Dermis microvascular lymphatic vessel endothelial cell (primary cell): ENCODE results near the gene NAT10. TPM values are rescaled to one million over a fixed set of nuclear protein-coding genes. Genes with fewer than 3 reads are reported as not detected.
A peak's percentile ranks its signal among the peaks of the same experiment; 100 is the strongest.

Experiments used
- DNase-seq, 2 donors: peaks; one replicate each; pipeline versions ENCODE4 v3.0.0 to v3.0.0-alpha.2; 2010; ENCODE audit warnings: low read depth in 2 of 2
- total RNA-seq: library from RNA; depleted of rRNA; stranded (reverse); fragments of >200 nt; gene quantifications from 2 replicates; pipeline ENCODE4 v1.2.1, GENCODE V29; 2014

Gene NAT10
- total RNA-seq, 1 donor from 2014 or later = 13.7 TPM

DNA sequence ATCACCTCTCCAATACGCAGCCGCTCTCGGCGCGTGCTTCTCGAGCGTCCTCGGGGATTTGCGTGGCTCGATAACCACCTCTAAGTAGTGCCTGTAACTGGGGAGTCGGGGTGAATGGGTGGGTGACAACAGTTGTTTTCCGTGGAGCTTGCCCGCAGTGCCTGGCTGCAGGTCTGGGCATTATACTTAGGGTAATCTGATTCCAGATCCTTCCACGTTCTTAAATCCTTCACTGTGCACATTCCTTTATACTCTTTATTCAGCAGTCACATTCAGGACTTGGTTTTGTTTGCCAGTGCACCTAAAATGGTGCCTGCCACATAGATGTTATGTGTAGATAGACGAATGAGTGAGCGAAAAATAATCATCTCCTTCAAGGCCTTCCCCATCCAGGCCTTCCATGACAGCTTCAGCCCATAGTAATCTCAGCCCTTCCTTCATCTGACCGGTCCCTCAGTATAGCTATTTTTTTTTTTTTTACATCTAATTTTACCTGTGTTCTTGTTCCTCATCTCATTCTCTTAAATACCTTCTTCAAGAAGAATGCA is 602 bp downstream of the NAT10 start:
- peak in 1 of 2 donors; percentile 14 for DNase-seq

- DNase-seq = no peak
Observed at GRCh38 chr11:34111722-34112270, 6.4 kb downstream of the NAT10 start.

GRCh38 chr11:34114014-34114413 is 8.6 kb downstream of the NAT10 start:
- no peak for DNase-seq

- no peak for DNase-seq
Observed at GRCh38 chr11:34114471-34114870, 9.0 kb downstream of the NAT10 start.

DNA sequence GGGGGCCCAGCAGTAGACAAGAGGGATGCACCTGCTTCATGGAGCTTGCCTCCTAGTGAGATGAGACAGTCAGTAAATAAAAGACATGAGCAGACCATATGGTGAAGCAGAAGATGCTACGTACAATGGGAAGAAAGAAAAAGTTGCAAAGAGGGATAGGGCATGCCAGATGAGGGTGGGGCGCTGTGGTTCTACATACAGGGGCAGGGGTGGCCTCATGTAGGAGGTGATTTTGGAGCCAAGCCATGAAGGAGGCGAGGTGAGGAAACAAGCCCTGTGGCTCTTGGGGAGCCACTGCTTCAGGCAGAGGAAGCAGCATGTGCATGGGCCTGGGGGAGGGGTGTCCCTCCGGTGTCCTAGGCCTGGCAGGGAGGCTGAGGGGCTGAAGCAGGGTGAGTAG is 15.2 kb downstream of the NAT10 start:
- no peak for DNase-seq

GRCh38 chr11:34124885-34125668 is 19.6 kb downstream of the NAT10 start:
- DNase-seq = no peak

DNA sequence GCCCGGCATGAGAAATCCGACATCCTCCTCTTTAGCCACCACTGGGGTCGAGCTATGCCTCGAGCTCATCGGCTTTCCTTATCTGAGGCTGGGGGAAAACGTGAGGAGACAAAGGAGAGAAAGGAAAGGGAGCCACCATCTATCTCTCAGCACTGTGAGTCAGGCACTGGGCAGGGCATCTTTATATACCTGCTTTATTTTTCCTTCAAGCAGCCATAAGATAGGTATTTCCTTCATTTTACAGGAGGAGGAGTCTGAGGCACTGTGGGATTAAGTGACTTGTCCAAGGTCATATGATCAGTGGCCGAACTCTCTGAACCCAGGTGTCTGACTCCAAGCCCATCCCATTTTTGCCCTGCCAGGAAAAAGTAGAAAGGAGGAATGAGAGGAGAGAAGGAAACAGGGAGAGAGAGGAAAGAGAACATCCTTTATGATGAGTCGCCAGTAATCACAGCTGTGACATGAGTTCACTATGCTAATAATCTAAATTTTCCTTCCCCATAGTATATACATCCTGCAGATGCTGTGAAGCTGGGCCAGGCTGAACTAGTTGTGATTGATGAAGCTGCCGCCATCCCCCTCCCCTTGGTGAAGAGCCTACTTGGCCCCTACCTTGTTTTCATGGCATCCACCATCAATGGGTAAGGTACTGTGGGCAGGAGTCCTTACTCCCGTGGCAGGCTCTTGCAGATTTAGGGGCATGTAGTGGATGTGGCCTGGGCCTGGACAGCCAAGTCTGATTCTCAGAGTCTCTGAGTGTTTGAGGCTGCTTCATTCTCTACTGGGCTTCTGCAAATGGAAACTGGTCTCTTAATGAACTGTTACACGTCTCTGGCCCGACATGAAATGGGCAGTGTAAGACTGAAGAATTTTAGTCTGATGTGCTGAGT is 21.8 kb downstream of the NAT10 start:
- no peak for DNase-seq

DNA sequence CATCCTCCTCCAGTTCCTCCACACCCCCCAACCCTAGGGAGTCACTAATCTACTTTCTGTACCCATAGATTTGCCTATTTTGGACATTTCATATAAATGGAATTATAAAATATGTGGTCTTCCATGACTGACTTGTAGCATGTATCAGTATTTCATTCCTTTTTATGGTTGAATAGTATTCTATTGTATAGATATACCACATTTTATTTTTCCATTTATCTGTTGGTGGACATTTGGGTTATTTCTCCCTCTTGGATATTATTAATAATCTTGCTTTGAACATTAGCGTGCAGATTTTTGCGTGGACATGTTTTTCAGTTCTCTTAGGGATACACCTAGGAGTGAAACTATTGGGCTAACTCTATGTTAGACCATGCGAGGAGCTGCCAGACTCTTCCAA is 23.4 kb downstream of the NAT10 start:
- no peak for DNase-seq

DNA sequence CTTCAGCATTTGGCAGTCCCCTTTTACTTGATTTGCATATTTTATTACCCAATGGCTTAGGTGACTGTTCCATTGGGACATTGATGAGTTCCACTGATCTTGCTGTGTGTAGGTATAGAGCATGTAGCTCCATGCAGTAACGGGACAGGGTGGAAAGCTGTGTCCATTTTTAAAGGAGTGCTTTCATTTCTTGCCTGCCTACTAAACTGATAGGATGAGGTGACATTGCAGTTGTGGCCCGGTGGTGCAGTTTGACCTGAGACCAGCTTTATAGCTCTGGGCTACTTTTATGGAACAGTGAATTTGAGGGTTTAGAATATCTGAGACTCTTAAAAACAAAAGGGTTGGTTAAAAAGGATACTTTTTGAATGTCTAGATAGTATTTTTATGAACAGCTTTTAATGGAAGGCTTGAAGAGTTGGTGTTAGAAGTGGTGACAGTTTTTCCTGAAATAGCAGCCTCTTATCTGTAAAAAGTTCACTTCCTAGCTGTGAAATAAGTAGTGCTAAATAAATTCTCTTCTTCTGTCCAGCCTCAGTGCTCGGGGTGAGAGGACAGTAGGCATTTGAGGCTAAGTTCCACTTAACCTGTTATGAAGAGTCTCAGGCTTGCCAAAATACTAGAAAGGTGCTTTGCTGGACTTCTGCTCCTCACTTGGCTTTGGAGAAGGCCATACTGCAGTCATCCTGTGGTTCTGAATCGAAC is 27.0 kb downstream of the NAT10 start:
- DNase-seq = no peak

GRCh38 chr11:34134765-34135164 is 29.3 kb downstream of the NAT10 start:
- DNase-seq = no peak

GRCh38 chr11:34135439-34135838 is 30.0 kb downstream of the NAT10 start:
- DNase-seq = no peak

DNA sequence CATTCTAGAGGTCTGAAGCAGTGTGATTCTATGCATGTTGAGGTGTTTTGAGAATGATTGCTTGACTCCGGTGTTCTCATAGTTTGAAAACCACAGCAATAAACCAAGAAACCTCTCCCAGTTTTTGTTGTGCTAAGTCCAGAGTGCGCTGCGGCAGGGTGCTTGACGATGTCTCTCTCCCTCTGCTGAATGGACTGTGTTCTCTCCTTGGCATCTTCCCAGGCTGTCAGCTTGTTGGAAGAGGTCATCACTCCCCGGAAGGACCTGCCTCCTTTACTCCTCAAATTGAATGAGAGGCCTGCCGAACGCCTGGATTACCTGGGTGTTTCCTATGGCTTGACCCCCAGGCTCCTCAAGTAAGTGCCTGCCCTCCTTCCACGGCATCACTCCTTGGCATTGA is 31.0 kb downstream of the NAT10 start:
- DNase-seq = no peak

DNA sequence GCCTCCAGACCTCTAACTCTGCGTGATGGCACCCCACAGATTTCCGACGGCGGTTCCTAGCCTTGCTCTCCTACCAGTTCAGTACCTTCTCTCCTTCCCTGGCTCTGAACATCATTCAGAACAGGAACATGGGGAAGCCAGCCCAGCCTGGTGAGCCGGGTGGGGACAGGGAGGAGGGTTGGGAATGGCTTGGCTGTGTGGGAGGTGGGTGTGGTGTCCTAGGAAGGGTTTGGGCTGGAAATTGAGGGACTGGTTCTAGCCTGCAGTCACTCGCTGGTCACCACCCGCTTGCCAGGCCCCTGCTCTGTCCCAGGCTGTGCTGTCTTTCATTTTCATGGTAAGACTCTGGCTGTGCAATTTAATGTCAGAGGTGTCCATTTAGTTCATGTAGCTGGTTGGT is 33.9 kb downstream of the NAT10 start:
- DNase-seq = no peak

DNA sequence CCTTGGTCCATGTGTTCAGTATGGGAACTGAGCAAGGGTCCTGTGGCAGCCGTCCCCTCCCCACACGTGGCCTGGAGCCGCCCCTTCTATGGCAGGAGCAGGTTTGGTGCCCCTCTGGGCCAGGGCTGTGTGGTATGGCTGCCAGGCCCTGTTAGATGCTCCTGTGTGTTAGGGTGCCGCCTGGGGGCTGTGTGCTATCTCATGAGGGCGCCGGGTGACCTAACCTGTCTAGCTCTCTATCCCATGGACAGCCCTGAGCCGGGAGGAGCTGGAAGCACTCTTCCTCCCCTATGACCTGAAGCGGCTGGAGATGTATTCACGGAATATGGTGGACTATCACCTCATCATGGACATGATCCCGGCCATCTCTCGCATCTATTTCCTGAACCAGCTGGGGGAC is 34.7 kb downstream of the NAT10 start:
- no peak for DNase-seq

- no peak for DNase-seq
Observed at GRCh38 chr11:34143048-34143447, 37.6 kb downstream of the NAT10 start.

DNA sequence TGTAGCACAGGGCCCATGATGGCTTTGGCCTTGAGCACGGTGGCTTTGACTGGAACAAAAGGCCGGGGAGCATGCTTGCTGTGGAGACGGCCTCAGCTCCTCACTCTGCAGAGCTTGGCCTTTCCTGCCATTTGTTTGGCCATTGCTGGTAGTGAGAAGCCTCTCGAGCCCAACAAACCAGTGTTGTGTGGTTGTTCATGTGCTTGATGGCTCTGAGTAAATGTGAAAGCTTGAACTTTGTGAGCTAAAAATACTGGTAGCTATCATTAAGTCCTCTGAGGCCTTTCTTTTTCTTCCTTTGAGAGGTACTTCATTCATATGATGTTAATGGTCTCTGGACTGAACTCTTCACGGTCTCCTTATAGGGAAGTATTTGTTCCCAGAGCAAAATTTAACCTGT is 39.6 kb downstream of the NAT10 start:
- no peak for DNase-seq

GRCh38 chr11:34145847-34146381 is 40.5 kb downstream of the NAT10 start:
- DNase-seq = no peak

DNA sequence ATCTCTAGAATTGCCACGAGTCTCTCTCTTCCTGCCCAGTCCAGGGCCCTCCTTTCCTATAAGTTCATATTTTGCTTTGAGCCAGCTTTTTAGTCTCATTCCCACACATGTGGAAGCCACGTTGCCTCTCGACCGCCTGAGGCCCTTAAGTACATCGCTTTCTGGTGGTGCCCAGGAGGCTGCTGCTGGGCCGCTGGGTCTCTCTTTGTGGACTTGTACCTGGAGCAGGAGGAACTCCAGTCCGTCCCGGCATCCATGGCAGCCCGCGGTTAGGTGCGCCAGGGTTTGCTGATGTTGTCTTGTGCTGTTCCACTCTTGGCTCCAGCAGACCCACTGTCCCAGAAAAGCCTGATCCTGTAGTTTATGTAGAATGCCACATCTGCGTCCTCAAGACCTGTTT is 41.0 kb downstream of the NAT10 start:
- no peak for DNase-seq

DNA sequence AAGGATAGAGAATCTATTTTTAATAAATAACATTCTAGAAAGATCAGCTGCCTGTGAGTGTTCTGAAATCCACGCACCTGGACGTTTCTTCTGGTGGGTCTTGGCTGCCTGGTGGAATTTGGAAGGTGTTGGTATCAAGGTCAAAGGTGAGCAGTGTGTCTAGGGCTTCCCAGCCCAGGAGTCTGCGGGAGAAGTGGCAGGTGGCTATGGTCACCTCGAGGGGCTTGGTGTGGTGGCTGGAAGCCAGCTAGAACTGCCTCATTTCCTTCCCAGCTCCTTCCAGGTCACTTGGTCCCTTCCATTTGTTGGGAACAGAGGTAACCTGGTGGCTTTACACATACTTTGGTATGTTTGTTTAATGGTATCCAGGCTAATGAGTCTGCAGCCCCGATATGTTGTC is 41.4 kb downstream of the NAT10 start:
- no peak for DNase-seq

DNA sequence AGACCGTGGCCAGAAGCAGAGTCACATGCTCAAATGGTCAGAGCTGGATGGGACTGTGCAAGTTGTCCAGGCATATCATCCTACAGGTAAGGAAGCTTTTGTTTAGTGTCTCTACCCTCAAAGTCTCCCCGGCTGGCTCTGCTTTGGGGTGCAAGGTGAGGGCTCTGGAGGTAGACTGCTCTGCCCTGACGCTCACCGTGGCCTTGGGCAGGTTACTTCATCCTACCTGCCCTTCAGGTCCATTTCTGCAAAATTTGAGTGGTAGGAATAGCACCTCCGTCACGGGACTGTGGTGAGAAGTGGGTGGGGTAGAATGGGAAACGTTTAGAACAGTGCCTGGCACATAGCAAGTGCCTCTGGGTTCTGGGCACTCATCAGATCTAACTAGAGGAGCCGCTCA is 42.2 kb downstream of the NAT10 start:
- no peak for DNase-seq

GRCh38 chr11:34148504-34149165 is 43.2 kb downstream of the NAT10 start:
- no peak for DNase-seq
